Spleen (tissue), 7 donors: ENCODE data around the gene PTPN2.

ENCODE experiments used
- CTCF ChIP-seq, 11 experiments: fragments of 200-600 bp in 7 of 11; fragments of 450-650 bp in 4 of 11; sonication (generic) in 4 of 11; IDR thresholded peaks in 8 of 11; conservative IDR thresholded peaks in 3 of 11; 1 replicate in 7 of 11; 2 replicates in 4 of 11; pipeline versions ENCODE4 v1.4.0 to v1.8.0; 2016 to 2021; ENCODE audit warnings: antibody characterized with exemption in 11 of 11, inconsistent platforms in 4 of 11, mild to moderate bottlenecking in 1 of 11
- POLR2A ChIP-seq, 3 donors: fragments of 450-650 bp; IDR thresholded peaks; one replicate each; pipeline ENCODE4 v1.5.1; 2017; ENCODE audit warnings: antibody characterized with exemption in 3 of 3, mild to moderate bottlenecking in 1 of 3
- POLR2AphosphoS5 ChIP-seq, 3 donors: sonication (generic); formaldehyde crosslinking; IDR thresholded peaks; one replicate each; pipeline ENCODE4 v1.5.1; 2017; ENCODE audit warnings: antibody characterized with exemption in 3 of 3
- donor health status: DM: no; HTN: no; CAD: no; lungs with moderate emphysema.
- donor health status: DM: no; HTN: no; CAD: no.
- donor health status: DM: no; HTN: no; CAD: no.

GRCh38 chr18:12863687-12864216, 20.3 kb downstream of the PTPN2 start:
- TF ChIP-seq CTCF (IDR thresholded peaks at IDR 0.05 in 8 of 11, conservative IDR thresholded peaks at IDR 0.05 in 3 of 11), result no peak
- TF ChIP-seq POLR2AphosphoS5 (IDR thresholded peaks at IDR 0.05), result no peak
- no peak for TF ChIP-seq POLR2A (IDR thresholded peaks at IDR 0.05)
